Rectal smooth muscle tissue (tissue), 1 donor: ENCODE results near the gene ATXN7.

Source experiments
- H3K27ac ChIP-seq: one replicate; pipeline ENCODE4 v1.7.0; 2013; ENCODE audit warnings: low read depth, low read length, inconsistent platforms
- H3K27me3 ChIP-seq: one replicate; pipeline ENCODE4 v1.7.0; 2013; ENCODE audit warnings: low read length; ENCODE audit not compliant: control insufficient read depth, insufficient read depth
- H3K36me3 ChIP-seq: one replicate; pipeline ENCODE4 v1.7.0; 2013; ENCODE audit warnings: low read length; ENCODE audit not compliant: control insufficient read depth, insufficient read depth
- H3K4me1 ChIP-seq: one replicate; pipeline ENCODE4 v1.7.0; 2013; ENCODE audit warnings: low read length; ENCODE audit not compliant: control insufficient read depth, insufficient read depth
- H3K4me3 ChIP-seq: one replicate; pipeline ENCODE4 v1.7.0; 2013; ENCODE audit warnings: low read length
- H3K9ac ChIP-seq: one replicate; pipeline ENCODE4 v1.7.0; 2013; ENCODE audit warnings: low read length

Gene ATXN7

GRCh38 chr3:63992516-63993209 is 129.0 kb downstream of the ATXN7 start:
- H3K4me1 ChIP-seq: no peaks in the 10 kb centered on the region
- peaks cover 48% of the 10 kb centered on the region for H3K36me3 ChIP-seq
- H3K27ac ChIP-seq: no peak overlapping the region
- H3K4me3 ChIP-seq: no peak overlapping the region
- H3K27me3 ChIP-seq: no peaks in the 10 kb centered on the region
- no peak overlapping the region for H3K9ac ChIP-seq

- peaks cover 44% of the 10 kb centered on the region for H3K36me3 ChIP-seq
- H3K4me1 ChIP-seq: no peaks in the 10 kb centered on the region
- no peaks in the 10 kb centered on the region for H3K27me3 ChIP-seq
- H3K9ac ChIP-seq: no peak overlapping the region
- no peak overlapping the region for H3K4me3 ChIP-seq
- H3K27ac ChIP-seq: no peak overlapping the region
Measured at GRCh38 chr3:63993653-63994079, 130.0 kb downstream of the ATXN7 start.

GRCh38 chr3:63995086-63995485 is 131.4 kb downstream of the ATXN7 start:
- Histone ChIP-seq H3K4me3 (no peak overlapping the region), H3K27ac (no peak overlapping the region), H3K27me3 (no peaks in the 10 kb centered on the region), H3K9ac (no peak overlapping the region), H3K4me1 (no peaks in the 10 kb centered on the region), H3K36me3 (peaks cover 36% of the 10 kb centered on the region)

- Histone ChIP-seq H3K27ac (no peak overlapping the region), H3K27me3 (no peaks in the 10 kb centered on the region), H3K9ac (no peak overlapping the region)
Measured at GRCh38 chr3:63998852-63999754, 135.4 kb downstream of the ATXN7 start.

GRCh38 chr3:64000453-64001055 is 136.9 kb downstream of the ATXN7 start:
- Histone ChIP-seq H3K4me3 (no peak overlapping the region), H3K4me1 (no peaks in the 10 kb centered on the region), H3K27ac (no peak overlapping the region), H3K27me3 (no peaks in the 10 kb centered on the region), H3K9ac (no peak overlapping the region), H3K36me3 (peaks cover 24% of the 10 kb centered on the region)

More at GRCh38 chr3:63998852-63999754, 135.4 kb downstream of the ATXN7 start:
- Histone ChIP-seq H3K4me1 (no peaks in the 10 kb centered on the region), H3K4me3 (no peak overlapping the region), H3K36me3 (peaks cover 26% of the 10 kb centered on the region)

- H3K27ac ChIP-seq: no peak overlapping the region
- no peak overlapping the region for H3K4me3 ChIP-seq
- H3K36me3 ChIP-seq: peaks cover 23% of the 10 kb centered on the region
- H3K4me1 ChIP-seq: no peaks in the 10 kb centered on the region
- no peak overlapping the region for H3K9ac ChIP-seq
- no peaks in the 10 kb centered on the region for H3K27me3 ChIP-seq
Measured at GRCh38 chr3:64002233-64002632, 138.6 kb downstream of the ATXN7 start.

GRCh38 chr3:64003589-64003988 is 139.9 kb downstream of the ATXN7 start:
- Histone ChIP-seq H3K4me3 (no peak overlapping the region), H3K4me1 (no peaks in the 10 kb centered on the region), H3K36me3 (peaks cover 18% of the 10 kb centered on the region), H3K27ac (no peak overlapping the region), H3K9ac (no peak overlapping the region), H3K27me3 (no peaks in the 10 kb centered on the region)

GRCh38 chr3:64008017-64008416 is 144.3 kb downstream of the ATXN7 start:
- Histone ChIP-seq H3K4me3 (no peak overlapping the region), H3K36me3 (peaks cover 18% of the 10 kb centered on the region), H3K27me3 (no peaks in the 10 kb centered on the region), H3K4me1 (no peaks in the 10 kb centered on the region), H3K9ac (no peak overlapping the region), H3K27ac (no peak overlapping the region)

- Histone ChIP-seq H3K27ac (no peak overlapping the region), H3K9ac (no peak overlapping the region), H3K4me3 (no peak overlapping the region), H3K4me1 (no peaks in the 10 kb centered on the region), H3K27me3 (no peaks in the 10 kb centered on the region), H3K36me3 (peaks cover 18% of the 10 kb centered on the region)
Measured at GRCh38 chr3:64008487-64009351, 145.1 kb downstream of the ATXN7 start.

GRCh38 chr3:64009528-64009927 is 145.9 kb downstream of the ATXN7 start:
- Histone ChIP-seq H3K27ac (no peak overlapping the region), H3K9ac (no peak overlapping the region), H3K36me3 (peaks cover 20% of the 10 kb centered on the region), H3K4me3 (no peak overlapping the region), H3K4me1 (no peaks in the 10 kb centered on the region), H3K27me3 (no peaks in the 10 kb centered on the region)

- peaks cover 25% of the 10 kb centered on the region for H3K36me3 ChIP-seq
- no peaks in the 10 kb centered on the region for H3K4me1 ChIP-seq
- no peak overlapping the region for H3K27ac ChIP-seq
- H3K27me3 ChIP-seq: no peaks in the 10 kb centered on the region
- no peak overlapping the region for H3K4me3 ChIP-seq
- H3K9ac ChIP-seq: no peak overlapping the region
Measured at GRCh38 chr3:64010199-64010598, 146.5 kb downstream of the ATXN7 start.

GRCh38 chr3:64011685-64012084 is 148.0 kb downstream of the ATXN7 start:
- Histone ChIP-seq H3K36me3 (peaks cover 17% of the 10 kb centered on the region), H3K27ac (no peak overlapping the region), H3K4me1 (no peaks in the 10 kb centered on the region), H3K4me3 (no peak overlapping the region), H3K9ac (no peak overlapping the region), H3K27me3 (no peaks in the 10 kb centered on the region)
